ENCODE results near the gene PCSK5. TPM values are rescaled to one million over a fixed set of nuclear protein-coding genes. Genes with fewer than 3 reads are reported as not detected.
A peak's percentile ranks its signal among the peaks of the same experiment; 100 is the strongest.
"Not testable (repeated sequence)": the region's sequence is repeated elsewhere in the genome, so short reads cannot be mapped to it uniquely, and the experiment has no call there.

PCSK5 gene
- total RNA-seq, 1 donor from 2014 or later, result 57.4 TPM

DNA sequence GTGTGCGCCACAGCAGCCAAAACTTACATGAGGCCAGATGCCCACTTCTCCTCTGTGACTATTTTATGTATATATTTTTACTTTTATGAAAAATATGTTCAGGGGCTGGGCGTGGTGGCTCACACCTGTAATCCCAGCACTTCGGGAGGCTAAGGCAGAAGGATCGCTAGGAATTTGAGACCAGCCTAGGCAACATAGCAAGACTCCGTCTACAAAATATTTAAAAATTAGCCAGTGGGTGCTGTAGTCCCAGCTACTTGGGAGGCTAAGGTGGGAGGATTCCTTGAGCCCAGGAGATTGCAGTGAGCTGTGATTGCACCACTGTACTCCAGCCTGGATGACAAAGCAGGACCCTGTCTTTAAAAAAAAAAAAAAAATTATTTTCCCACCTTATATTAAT is 420.5 kb downstream of the PCSK5 start:
- DNase-seq (ENCODE audit: low read depth), result no peak

DNA sequence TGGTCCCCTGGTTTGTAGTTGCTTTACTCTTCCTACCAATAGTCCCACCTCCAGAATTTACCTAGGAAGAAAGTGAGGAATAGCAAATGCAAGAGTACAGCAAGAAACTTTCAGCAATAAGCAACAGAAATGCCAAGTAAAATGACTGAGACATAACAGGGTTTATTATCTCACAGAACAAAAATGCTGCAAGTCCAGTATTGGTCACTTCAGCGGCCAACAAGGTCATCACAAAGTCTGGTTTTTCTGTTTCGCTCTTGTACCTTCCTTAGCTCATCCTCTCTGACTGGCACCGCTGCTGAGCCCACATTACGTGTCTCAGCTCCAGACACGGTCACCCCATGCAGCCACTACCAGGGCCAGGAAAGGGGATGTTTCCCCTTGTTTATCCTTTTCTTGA is 421.1 kb downstream of the PCSK5 start:
- peak; percentile 20 for DNase-seq (ENCODE audit: low read depth)

DNA sequence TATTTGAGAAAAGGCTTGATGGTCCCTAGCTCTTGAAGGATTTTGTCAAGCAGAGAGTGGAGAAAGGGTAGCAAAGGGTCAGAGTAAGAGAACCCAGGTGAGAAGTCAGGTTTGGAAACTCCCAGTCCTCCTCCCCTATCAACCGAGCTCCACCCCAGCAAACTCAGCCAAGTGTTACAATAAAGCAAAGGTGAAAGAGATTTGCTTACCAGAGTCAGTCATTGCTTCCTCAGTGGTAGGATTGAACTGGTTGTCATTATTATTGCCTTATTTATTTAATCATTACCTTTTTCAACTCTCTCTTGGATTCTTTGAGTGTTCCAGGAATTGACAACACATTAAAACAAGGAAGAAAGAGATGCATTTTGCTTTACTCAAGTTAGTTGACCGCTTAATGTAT is 423.3 kb downstream of the PCSK5 start:
- DNase-seq (ENCODE audit: low read depth), result peak; percentile 89

DNA sequence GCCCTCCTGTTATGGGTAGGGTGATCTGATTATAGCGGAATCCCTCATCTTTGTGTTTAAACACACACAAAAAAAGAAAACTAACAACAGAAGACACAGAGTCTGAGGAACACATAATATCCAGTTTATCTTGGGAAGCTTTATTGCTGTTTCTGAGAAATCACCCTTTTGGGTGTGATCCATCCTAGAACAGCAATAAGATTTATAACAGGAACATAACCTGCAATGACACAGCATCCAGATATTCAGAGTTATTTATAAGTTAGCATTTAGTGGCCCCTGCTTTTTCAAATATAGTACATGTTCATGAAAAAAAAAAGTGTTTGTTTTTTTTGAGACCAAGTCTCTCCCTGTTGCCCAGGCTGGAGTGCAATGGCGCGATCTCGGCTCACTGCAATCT is 423.8 kb downstream of the PCSK5 start:
- DNase-seq (ENCODE audit: low read depth), result peak; percentile 55

DNA sequence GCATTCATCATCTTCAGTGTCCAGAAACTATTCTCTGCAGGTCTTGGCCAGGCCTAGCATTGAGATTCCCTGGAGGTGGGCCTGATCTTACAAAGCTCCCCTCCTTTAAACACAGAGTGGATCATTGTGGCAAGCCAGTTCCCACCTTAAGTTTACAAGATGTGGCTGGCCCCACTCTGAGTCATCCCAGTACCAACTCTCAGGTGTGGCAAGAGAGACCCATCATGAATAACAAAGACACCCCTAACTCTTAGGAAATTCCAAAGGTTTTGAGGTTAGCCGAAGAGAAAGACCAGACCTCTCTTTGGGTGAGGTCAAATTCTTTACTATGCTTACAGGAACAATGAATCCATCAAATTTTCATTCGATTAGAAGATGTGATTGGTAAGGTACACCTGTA is 425.6 kb downstream of the PCSK5 start:
- no peak for DNase-seq (ENCODE audit: low read depth)

DNA sequence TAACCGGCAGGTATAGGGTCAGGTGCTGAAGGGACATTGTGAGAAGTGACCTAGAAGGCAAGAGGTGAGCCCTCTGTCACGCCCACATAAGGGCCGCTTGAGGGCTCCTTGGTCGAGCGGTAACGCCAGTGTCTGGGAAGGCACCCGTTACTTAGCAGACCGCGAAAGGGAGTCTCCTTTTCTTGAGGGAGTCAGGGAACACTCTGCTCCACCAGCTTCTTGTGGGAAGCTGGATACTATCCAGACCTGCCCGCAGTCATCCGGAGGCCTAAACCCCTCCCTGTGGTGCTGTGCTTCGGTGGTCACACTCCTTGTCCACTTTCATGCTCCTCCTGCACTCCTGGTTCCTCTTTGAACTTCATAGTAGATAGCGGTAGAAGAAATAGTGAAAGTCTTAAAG is 429.0 kb downstream of the PCSK5 start:
- peak; percentile 66 for DNase-seq (ENCODE audit: low read depth)

DNA sequence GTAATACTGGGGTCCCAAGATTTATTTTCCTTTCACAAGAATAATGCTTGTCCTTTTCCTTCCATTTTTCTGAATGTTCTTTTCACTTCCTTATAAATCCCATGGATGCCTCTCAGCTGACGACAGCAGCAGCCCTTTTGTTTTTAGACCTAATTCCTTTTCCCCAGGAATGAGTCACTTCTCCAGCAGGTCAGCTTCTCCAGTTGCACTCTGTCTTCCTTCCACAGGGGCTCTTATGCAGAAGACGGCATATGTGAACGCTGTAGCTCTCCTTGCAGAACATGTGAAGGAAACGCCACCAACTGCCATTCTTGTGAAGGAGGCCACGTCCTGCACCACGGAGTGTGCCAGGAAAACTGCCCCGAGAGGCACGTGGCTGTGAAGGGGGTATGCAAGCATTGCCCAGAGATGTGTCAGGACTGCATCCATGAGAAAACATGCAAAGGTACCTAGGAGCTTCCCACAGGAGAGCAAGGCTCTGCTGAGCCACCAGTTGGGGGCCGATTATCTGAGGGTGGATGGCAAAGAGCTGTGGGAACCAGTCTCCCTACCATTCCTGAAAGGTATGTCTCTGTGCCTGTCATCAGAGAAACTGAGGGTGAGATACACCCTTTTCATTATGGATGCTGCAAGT is 430.8 kb downstream of the PCSK5 start:
- peak; percentile 77 for DNase-seq (ENCODE audit: low read depth)

DNA sequence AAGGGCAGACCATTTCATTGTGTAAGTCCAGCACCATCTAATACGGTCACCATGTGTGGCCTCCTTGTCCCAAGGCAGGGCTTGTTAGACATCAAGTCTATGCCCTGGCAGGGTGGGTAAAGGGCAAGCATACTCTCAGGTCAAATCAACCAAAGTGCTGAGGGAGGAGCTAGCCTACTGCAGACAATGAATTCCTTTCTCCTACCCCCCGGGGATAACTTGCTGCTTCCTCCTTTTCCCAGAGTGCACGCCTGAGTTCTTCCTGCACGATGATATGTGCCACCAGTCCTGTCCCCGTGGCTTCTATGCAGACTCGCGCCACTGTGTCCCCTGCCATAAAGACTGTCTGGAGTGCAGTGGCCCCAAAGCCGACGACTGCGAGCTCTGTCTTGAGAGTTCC is 432.3 kb downstream of the PCSK5 start:
- DNase-seq (ENCODE audit: low read depth), result no peak

DNA sequence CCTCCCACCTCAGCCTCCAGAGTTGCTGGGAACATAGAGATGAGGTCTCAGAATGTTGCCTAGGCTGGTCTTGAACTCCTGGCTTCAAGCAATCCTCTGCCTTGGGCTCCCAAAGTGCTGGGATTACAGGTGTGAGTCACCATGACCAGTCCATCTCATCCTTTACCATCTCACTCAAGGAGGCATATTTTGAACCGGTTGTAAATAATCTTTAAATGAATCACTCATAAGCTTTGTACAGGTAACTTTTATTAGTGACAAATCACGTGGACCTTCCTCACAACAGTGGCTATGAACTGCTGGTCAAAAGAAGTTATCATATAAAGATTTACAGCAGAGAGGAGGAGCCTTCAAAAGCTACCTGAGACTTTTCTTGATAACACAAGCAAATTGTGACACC is 433.0 kb downstream of the PCSK5 start:
- DNase-seq (ENCODE audit: low read depth), result no peak

DNA sequence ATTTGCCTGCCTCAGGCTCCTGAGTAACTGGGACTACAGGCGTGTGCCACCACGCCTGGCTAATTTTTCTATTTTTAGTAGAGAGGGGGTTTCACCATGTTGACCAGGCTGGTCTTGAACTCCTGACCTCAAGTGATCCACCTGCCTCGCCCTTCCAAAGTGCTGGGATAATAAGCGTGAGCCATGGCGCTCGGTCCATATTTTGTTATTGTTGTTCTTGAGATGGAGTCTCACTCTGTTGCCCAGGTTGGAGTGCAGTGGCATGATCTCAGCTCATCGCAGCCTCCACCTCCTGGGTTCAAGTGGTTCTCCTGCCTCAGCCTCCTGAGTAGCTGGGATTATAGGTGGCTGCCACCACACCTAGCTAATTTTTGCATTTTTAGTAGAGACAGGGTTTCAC is 433.6 kb downstream of the PCSK5 start:
- DNase-seq (ENCODE audit: low read depth), result not testable (repeated sequence)

DNA sequence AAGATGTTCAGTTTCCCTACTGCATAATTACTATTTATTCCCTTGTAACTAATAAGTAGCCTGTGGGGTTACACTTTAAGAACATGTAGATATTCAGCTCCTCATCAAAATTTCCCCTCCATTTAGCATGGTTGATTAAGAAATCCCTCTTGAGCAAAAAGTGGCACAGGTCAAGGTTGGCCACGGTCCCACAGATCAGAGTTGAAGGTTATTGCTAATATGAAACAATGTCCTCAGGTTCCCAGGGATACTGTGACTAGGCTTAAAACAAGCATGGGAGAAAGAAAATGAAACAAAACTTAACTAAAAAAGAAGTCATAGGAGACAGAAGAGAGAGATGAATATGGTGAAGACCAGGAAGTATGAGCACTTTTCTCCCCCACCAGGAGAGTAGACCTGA is 439.6 kb downstream of the PCSK5 start:
- DNase-seq (ENCODE audit: low read depth), result no peak

DNA sequence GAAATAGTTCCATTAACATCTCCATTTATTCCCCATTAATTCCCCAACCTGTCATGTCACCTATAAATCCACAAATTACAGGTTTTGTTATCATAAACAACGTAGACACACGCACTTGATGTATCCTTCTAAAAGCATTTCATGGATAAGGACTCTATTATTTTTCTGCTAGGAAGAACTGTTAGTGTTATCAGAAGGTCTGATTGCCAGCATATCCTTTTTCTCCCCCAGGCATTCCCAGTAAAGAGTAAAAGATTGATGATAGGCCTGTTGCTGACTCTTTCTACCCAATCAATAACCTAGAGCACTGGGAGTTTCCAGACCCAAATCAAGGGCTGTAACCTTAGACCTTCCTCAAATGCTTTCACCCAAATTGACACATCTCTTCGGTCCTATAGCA is 442.9 kb downstream of the PCSK5 start:
- no peak for DNase-seq (ENCODE audit: low read depth)

DNA sequence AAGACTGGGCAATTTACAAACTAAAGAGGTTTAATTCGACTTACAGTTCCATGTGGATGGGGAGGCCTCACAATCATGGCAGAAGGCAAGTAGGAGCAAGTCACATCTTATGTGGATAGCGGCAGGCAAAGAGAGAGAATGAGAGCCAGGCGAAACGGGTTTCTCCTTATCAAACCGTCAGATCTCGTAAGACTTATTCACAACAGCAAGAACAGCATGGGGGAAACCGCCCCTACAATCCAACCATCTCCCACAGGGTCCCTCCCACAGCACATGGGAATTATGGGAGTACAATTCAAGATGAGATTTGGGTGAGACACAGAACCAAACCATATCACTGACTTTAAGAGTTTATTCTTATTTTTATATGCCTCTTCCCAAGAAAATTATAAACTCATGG is 443.5 kb downstream of the PCSK5 start:
- DNase-seq (ENCODE audit: low read depth), result no peak

DNA sequence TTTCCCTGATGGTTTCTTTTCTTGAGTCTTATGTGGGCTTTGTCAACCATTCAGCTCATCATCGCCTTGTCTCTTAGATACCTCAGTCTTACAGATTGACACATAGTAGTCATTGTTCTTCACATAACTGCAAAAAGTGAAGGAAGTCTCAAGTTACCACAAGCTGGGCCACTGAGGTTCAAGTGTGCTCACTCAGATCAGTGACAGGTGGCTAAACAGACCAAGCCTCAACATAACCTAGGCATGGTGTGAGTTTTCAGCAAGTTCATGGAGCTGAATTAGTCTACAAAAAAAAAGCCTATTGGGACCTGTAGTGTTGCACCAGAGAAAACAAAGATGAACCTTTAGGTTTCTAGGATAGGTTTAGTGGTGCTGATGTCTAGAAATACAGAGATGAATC is 445.6 kb downstream of the PCSK5 start:
- DNase-seq (ENCODE audit: low read depth), result no peak

DNA sequence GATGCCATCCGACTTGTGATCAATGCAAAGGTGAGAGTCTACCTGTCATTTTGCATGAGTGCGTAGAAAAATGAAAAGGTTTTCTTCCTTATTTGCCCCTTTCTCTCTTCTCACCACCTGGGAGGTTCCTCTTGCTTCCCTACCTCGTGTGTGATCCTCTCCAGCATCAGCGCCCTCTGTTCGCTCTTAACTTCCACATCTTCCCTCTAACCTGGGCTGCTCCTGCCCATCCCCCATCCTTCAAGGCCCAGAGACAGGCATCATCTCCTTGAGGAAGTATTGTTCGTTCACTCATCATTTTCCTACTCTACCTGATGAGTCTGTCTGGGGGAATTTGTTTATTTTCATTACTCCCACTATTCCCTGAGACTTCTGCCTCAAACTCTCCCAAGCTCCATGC is 447.9 kb downstream of the PCSK5 start:
- DNase-seq (ENCODE audit: low read depth), result no peak

DNA sequence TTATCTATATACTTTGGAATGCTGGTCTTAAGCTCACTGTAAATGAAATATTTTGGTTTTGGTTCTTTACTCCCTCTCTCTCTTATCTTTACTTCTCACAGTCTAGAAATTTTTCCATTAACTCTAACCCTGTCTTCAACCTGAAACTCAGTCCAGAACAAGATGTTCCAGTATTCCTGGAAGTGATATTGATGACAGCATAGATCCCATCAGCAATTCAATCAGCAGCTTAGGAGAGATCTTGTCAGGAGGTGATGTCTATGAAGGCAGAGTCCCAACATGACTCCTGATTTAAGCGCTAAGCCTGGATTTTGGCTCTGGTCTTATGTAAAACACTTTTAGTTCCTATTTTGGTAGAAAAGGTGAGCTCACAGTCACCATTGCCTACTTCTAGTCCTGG is 451.1 kb downstream of the PCSK5 start:
- DNase-seq (ENCODE audit: low read depth), result no peak

DNA sequence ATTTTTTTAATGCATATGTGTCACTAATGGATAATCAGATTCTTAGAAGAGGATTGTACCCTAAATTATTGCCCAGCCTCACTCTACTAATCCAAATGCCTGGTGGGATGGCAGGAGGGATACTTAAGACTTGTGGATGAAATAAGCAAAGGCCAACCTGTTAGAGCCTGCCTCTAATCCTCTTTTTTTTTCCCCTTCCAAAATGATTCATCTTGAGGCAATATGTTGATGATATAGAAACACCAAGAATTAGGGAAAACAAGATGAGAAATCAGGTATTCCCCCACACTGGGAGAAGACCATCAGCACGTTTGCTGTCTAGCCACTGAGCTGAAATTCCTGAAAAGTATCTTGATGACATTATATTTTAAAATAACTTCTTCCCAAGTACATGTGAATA is 451.7 kb downstream of the PCSK5 start:
- no peak for DNase-seq (ENCODE audit: low read depth)

DNA sequence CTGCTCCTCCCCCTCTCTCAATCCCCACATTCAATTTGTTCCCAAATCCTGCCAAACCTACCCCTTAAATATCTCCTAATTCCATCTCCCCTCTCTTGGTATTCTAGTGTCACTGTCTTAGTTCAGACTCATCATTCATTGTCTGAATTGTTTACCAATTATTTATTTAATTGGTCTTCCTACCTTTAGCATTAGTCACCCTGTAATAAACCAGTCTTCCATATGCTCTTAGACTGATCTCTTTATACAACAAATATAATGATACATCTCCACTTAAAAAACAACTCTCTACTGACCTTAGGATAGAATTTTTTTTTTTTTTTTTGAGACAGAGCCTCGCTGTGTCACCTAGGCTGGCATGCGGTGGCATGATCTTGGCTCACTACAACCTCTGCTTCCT is 452.4 kb downstream of the PCSK5 start:
- DNase-seq (ENCODE audit: low read depth), result peak; percentile 27

DNA sequence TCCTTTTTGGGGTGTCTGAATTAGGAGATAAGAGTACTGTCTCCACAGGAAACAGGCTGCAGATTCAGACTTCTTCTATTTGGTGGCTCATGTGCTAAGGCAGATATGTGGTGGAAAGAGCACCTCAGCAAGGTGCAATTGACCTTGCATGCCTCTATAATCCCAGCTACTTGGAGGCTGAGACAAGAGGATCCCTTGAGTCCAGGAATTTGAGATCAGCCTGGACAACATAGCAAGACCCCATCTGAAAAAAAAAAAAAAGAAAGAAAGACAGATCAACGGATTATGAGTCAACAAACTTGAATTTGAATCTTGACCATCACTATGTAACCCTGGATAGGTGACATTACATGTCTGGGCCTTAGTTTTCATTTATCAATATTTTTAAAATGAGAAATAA is 459.4 kb downstream of the PCSK5 start:
- DNase-seq (ENCODE audit: low read depth), result no peak

DNA sequence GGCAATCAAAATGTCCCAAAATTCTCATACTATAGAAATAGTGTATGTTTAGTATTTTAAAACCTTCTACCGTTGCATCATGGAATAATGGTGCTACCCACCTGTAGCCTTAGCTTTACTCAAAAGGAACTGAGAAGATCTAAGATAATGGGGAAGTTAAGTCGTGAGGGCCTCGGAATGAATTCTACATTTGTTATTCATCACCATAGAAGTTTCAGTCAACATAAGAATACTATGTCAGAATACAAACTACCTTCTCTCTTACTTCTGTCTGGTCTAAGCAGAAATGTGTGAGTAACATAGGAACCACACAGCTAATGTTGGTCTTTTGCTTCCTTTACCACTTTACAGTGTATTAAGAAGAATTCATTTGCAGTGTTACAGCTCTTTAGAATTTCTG is 460.5 kb downstream of the PCSK5 start:
- no peak for DNase-seq (ENCODE audit: low read depth)

DNA sequence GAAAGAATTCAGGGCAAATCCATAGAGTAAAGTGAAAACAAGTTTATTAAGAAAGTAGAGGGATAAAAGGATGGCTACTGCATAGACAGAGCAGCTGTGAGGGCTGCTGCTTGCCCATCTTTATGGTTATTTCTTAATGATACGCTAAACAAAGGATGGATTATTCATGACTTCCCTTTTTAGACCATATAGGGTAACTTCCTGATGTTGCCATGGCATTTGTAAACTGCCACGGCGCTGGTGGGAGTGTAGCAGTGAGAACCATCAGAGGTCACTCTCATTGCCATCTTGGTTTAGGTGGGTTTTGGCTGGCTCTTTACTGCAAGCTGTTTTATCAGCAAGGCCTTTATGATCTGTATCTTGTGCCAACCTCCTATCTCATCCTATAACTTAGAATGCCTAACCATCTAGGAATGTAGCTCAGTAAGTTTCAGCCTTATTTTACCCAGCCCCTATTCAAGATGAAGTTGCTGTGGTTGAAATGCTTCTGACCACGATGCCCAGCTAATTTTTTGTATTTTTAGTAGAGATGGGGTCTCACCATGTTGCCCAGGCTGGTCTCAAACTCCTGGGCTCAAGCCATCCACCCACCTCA is 461.6 kb downstream of the PCSK5 start:
- DNase-seq (ENCODE audit: low read depth), result no peak

DNA sequence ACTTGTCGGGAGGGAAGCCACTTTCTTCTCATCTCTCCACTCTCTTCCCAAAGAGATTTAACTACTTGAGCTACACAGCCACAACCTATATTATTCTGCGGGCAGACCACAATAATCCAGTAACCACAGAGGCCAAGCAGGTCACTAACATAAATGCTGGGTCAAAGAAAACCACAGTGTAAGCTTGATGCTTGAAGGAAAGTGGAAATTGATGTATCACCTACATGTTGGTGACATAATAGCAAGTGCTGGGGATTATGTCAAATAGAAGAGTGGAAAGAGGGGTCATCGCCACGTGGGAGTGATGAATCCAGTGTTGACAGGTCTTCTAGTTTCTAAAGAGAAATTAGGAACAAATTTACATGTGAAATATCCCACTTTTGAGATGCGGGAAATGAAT is 462.8 kb downstream of the PCSK5 start:
- no peak for DNase-seq (ENCODE audit: low read depth)

DNA sequence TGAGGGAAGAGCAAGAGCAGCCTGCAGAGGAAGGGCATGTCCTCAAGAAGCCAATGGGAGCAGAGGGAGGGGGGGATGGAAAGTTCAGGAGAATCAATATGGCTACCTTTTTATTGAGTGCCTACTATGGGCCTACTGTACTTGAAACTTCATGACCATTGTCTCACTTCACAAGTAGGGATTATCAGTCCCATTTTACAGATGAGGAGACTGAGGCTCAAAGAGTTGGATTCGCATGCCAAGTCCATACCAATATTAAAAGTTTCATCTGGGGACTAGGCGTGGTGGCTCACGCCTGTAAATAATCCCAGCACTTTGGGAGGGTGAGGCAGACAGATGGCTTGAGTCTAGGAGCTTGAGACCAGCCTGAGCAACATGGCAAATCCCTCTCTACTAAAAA is 463.7 kb downstream of the PCSK5 start:
- no peak for DNase-seq (ENCODE audit: low read depth)

DNA sequence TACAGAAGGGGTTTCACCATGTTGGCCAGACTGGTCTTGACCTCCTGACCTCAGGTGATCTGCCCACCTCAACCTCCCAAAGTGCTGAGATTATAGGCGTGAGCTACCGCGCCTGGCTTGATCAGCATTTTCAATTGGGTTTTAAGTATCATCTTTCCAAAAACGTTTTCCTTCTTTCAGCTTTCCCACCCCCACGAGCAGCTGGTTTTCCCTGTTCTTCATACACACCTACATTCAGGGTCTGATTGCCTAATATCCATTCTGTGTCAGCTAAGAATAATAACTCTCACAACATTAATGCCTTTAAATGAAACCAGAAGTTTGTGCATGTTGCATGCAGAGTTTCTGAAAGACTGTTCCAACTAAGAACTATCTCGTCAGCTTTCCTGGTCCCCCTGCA is 465.4 kb downstream of the PCSK5 start:
- no peak for DNase-seq (ENCODE audit: low read depth)

Measured in renal cortical epithelial cell (primary cell).